Measurements from ENCODE around the gene RSU1. TPM values are rescaled to one million over a fixed set of nuclear protein-coding genes. Genes with fewer than 3 reads are reported as not detected.

RSU1 gene
- total RNA-seq, 1 donor from 2014 or later, result 75.3 TPM

DNA sequence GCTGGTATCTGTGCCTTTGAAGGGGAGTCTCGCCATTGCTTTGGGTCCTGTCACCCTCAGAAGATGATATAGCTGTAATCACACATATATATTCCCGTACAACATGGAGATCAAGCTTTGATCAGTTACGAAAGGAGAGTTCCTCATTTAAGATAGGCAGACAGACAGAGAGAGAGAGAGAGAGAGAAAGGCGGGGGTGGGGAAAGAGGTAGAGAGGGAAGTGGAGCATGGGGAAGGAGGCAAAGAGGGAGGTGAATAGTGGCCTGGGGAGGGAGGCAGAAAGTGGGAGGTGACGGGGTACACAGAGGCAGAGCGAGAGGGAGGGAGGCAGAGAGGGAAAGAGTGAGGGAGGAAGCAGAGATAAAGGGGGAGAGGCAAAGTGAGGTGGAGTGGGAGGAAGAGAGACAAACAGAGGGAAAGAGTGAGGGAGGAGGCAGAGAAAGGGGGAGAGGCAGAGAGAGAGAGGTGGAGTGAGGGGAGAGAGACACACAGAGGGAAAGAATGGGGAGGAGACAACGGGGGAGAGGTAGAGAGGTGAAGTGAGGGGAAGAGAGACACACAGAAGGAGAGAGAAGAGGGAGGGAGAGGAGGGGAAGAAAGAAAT, 250.9 kb downstream of the RSU1 start:
- TF ChIP-seq, protein P1, sequence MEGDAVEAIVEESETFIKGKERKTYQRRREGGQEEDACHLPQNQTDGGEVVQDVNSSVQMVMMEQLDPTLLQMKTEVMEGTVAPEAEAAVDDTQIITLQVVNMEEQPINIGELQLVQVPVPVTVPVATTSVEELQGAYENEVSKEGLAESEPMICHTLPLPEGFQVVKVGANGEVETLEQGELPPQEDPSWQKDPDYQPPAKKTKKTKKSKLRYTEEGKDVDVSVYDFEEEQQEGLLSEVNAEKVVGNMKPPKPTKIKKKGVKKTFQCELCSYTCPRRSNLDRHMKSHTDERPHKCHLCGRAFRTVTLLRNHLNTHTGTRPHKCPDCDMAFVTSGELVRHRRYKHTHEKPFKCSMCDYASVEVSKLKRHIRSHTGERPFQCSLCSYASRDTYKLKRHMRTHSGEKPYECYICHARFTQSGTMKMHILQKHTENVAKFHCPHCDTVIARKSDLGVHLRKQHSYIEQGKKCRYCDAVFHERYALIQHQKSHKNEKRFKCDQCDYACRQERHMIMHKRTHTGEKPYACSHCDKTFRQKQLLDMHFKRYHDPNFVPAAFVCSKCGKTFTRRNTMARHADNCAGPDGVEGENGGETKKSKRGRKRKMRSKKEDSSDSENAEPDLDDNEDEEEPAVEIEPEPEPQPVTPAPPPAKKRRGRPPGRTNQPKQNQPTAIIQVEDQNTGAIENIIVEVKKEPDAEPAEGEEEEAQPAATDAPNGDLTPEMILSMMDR (IDR thresholded peaks at IDR 0.05; ENCODE audit: insufficient read depth, low read length, poor library complexity, severe bottlenecking), result no peak
- Histone ChIP-seq H3K4me3 (ENCODE audit: low read depth, low read length) (no peak overlapping the region), H3K27me3 (ENCODE audit: control insufficient read depth, insufficient read depth, low read length) (no peaks in the 10 kb centered on the region), H3K36me3 (ENCODE audit: control insufficient read depth, insufficient read depth, low read length) (no peaks in the 10 kb centered on the region)
- DNase-seq (ENCODE audit: low read depth), result no peak

DNA sequence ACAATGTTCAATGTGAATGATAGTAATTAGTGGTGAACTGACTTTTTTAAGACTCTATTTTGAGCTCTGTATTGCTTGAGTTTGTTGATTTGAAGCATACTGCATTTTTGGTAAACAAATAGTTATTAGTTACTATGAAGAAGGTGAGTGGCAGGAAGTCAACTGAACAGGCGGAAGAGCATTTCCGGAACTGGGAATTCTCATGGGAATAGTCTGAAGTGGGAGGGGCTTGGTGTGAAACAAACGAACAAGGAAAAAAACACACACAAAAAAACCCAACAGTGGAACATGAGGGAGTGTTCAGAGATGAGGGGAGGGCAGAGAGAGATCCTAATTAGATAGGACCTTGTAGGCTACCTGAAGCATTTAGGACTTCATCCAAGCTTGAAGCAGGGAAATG, 251.6 kb downstream of the RSU1 start:
- no peak for DNase-seq (ENCODE audit: low read depth)
- Histone ChIP-seq H3K36me3 (ENCODE audit: control insufficient read depth, insufficient read depth, low read length) (no peaks in the 10 kb centered on the region), H3K4me3 (ENCODE audit: low read depth, low read length) (no peak overlapping the region), H3K27me3 (ENCODE audit: control insufficient read depth, insufficient read depth, low read length) (no peaks in the 10 kb centered on the region)
- TF ChIP-seq, protein P1 (IDR thresholded peaks at IDR 0.05; ENCODE audit: insufficient read depth, low read length, poor library complexity, severe bottlenecking), result no peak

DNA sequence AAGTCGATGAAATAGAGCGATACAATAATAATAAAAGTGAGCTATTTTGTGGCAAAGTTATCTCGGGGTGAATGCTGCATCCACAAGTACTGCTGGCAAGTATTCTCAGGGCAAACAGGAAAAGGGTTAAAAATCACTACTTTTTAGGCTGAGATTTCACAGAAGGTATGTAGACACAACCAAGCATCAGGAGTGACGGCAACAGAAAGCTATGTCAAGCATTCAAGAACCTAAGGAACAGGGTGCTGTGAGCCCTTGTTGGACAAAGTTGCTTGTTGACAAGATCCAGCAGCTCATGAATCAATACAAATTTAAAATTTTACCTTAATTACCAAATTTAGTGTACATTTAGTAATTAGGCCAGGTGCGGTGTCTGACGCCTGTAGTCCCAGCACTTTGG, 254.3 kb downstream of the RSU1 start:
- TF ChIP-seq, protein P1 (IDR thresholded peaks at IDR 0.05; ENCODE audit: insufficient read depth, low read length, poor library complexity, severe bottlenecking), result no peak
- no peak for DNase-seq (ENCODE audit: low read depth)
- no peaks in the 10 kb centered on the region for H3K36me3 ChIP-seq (ENCODE audit: control insufficient read depth, insufficient read depth, low read length)

DNA sequence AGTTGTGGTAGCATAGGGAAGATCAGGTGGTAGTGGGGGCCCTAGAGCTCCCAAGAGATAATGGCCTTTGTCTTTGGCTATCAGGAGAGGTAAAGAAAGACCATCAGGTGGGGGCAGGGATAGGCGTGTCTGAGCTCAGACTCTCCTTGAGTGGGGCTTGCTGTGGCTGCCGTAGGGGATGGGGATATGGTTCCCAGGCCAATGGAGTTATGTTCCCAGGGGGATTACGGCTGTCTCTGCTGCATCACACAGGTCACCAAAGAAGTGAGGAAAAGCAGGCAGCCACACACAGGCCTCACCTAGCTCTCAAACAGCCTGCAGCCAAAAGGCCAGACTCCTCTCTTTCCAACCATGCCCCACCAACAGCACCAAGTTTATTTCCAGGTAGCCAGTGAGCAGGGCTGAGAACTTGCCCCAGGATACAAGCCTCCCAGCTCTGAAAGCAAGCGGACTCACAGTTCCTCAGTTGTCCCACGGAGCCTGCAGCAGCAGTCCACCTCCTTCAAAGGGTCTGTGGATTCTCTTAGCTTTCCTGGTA, 257.9 kb downstream of the RSU1 start:
- no peaks in the 10 kb centered on the region for H3K27me3 ChIP-seq (ENCODE audit: control insufficient read depth, insufficient read depth, low read length)
- DNase-seq (ENCODE audit: low read depth), result no peak
- no peak overlapping the region for H3K4me3 ChIP-seq (ENCODE audit: low read depth, low read length)
- TF ChIP-seq, protein P1 (IDR thresholded peaks at IDR 0.05; ENCODE audit: insufficient read depth, low read length, poor library complexity, severe bottlenecking), result no peak
- H3K36me3 ChIP-seq (ENCODE audit: control insufficient read depth, insufficient read depth, low read length), result no peaks in the 10 kb centered on the region

More for the DNA sequence above, 254.3 kb downstream of the RSU1 start:
- H3K27me3 ChIP-seq (ENCODE audit: control insufficient read depth, insufficient read depth, low read length), result no peaks in the 10 kb centered on the region
- H3K4me3 ChIP-seq (ENCODE audit: low read depth, low read length), result no peak overlapping the region

DNA sequence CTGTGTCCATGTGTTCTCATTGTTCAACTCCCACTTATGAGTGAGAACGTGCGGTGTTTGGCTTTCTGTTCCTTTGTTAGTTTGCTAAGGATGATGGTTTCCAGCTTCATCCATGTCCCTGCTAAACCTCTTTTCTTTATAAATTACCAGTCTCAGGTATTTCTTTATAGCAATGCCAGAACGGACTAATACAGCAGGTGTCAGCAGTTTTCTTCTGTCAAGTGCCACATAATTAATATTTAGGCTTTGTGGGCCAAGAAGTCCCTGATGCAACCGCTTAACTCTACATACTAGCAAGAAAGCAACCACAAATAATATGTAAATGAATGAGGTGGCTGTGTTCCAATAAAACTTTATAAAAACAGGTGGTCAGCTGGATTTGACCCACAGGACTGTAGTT, 269.3 kb downstream of the RSU1 start:
- no peaks in the 10 kb centered on the region for H3K27me3 ChIP-seq (ENCODE audit: control insufficient read depth, insufficient read depth, low read length)
- no peaks in the 10 kb centered on the region for H3K36me3 ChIP-seq (ENCODE audit: control insufficient read depth, insufficient read depth, low read length)
- no peak for DNase-seq (ENCODE audit: low read depth)
- TF ChIP-seq, protein P1 (IDR thresholded peaks at IDR 0.05; ENCODE audit: insufficient read depth, low read length, poor library complexity, severe bottlenecking), result no peak
- H3K4me3 ChIP-seq (ENCODE audit: low read depth, low read length), result no peak overlapping the region
